Hepatocyte (in vitro differentiated cells): ENCODE results near the gene CYTH1.

ENCODE experiments used
- CTCF ChIP-seq: fragments of 200-600 bp; sonication (generic); IDR thresholded peaks from 2 replicates; pipeline ENCODE4 v1.5.1; 2016; ENCODE audit warnings: antibody characterized with exemption, mild to moderate bottlenecking; ENCODE audit not compliant: poor library complexity
- EZH2 ChIP-seq: fragments of 200-600 bp; sonication (generic); IDR thresholded peaks from 2 replicates; pipeline ENCODE4 v1.6.1; 2016; ENCODE audit warnings: antibody characterized with exemption, mild to moderate bottlenecking, borderline replicate concordance
- EZH2phosphoT487 ChIP-seq: fragments of 200-600 bp; sonication (generic); IDR thresholded peaks from one replicate; pipeline ENCODE4 v1.6.1; 2018; ENCODE audit warnings: antibody characterized with exemption, mild to moderate bottlenecking, low read depth, moderate library complexity; ENCODE audit not compliant: unreplicated experiment, severe bottlenecking

- TF ChIP-seq CTCF (no peak), EZH2 (no peak), EZH2phosphoT487 (no peak)
These were observed 14.3 kb downstream of the CYTH1 start for GRCh38 chr17:78767806-78768205.
